ENCODE measurements around the gene RPL27. TPM values are rescaled to one million over a fixed set of nuclear protein-coding genes. Genes with fewer than 3 reads are reported as not detected.

The RPL27 gene
- total RNA-seq, 3 donors from 2014 or later: 459 to 804 (median 648) TPM

DNA sequence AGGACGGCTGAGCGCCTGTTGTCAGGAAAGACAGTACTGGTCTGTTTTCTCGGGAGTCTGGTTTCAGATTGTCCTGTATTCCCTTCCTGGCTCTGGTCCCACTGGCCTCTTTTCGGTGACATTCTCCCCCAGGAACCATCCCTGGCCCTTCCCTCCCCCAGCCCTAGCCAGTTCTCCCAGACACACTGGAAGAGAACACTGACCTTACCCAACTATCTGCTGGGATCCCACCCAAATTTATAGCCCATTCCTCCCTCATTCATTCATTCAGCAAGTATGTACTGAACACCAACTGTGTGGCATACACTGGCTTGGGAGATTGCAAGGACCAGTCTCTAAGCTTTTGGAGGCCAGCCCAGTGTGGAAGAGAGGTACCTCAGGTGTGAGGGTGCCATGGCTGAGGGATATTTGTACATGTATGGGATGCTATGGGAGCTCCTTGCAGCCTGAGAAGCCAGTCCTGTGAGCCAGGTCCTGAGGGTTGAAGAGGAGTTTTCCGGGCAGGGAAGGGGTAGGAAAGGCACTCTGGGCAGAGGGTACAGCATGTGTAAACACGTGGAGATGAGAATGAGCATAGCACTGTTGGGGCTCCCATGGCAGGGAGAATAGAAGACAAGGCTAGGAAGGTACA, 32.0 kb downstream of the RPL27 start:
- TF ChIP-seq, protein P1, sequence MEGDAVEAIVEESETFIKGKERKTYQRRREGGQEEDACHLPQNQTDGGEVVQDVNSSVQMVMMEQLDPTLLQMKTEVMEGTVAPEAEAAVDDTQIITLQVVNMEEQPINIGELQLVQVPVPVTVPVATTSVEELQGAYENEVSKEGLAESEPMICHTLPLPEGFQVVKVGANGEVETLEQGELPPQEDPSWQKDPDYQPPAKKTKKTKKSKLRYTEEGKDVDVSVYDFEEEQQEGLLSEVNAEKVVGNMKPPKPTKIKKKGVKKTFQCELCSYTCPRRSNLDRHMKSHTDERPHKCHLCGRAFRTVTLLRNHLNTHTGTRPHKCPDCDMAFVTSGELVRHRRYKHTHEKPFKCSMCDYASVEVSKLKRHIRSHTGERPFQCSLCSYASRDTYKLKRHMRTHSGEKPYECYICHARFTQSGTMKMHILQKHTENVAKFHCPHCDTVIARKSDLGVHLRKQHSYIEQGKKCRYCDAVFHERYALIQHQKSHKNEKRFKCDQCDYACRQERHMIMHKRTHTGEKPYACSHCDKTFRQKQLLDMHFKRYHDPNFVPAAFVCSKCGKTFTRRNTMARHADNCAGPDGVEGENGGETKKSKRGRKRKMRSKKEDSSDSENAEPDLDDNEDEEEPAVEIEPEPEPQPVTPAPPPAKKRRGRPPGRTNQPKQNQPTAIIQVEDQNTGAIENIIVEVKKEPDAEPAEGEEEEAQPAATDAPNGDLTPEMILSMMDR (IDR thresholded peaks at IDR 0.05): no peak
- no peak for DNase-seq
- H3K4me1 ChIP-seq (ENCODE audit: low read depth): no peaks in the 10 kb centered on the region
- no peaks in the 10 kb centered on the region for H3K36me3 ChIP-seq (ENCODE audit: low read depth)
- intact Hi-C loops (cut with DNase I, micrococcal nuclease): no loop called here
- ATAC-seq: no peak
- H3K4me3 ChIP-seq: no peak overlapping the region
- H3K9me3 ChIP-seq: no peaks in the 10 kb centered on the region

DNA sequence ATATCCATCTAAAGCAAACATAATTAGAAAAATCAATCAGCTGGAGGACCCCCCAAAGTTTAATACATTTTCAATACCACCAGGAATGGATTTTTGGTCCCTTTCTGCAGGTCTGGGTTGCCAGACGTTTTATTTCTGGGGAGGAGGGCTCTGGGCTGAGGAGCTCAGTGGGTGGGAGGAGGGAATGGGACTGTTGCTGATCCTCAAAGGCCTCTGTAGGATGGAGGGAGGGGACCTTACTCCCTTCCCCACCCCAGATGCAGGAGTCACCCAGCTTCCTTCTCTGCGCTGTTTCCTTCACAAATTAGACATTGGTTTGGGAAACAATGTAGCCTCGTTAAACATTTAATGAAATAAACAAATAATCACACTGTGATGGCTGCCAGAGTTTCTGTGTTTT, 33.4 kb downstream of the RPL27 start:
- Histone ChIP-seq H3K9me3 (no peaks in the 10 kb centered on the region), H3K4me1 (ENCODE audit: low read depth) (no peaks in the 10 kb centered on the region), H3K36me3 (ENCODE audit: low read depth) (no peaks in the 10 kb centered on the region), H3K4me3 (no peak overlapping the region)
- ATAC-seq (no peak), DNase-seq (no peak)
- TF ChIP-seq, protein P1 (IDR thresholded peaks at IDR 0.05): no peak
- intact Hi-C loops (cut with DNase I, micrococcal nuclease): no loop called here

DNA sequence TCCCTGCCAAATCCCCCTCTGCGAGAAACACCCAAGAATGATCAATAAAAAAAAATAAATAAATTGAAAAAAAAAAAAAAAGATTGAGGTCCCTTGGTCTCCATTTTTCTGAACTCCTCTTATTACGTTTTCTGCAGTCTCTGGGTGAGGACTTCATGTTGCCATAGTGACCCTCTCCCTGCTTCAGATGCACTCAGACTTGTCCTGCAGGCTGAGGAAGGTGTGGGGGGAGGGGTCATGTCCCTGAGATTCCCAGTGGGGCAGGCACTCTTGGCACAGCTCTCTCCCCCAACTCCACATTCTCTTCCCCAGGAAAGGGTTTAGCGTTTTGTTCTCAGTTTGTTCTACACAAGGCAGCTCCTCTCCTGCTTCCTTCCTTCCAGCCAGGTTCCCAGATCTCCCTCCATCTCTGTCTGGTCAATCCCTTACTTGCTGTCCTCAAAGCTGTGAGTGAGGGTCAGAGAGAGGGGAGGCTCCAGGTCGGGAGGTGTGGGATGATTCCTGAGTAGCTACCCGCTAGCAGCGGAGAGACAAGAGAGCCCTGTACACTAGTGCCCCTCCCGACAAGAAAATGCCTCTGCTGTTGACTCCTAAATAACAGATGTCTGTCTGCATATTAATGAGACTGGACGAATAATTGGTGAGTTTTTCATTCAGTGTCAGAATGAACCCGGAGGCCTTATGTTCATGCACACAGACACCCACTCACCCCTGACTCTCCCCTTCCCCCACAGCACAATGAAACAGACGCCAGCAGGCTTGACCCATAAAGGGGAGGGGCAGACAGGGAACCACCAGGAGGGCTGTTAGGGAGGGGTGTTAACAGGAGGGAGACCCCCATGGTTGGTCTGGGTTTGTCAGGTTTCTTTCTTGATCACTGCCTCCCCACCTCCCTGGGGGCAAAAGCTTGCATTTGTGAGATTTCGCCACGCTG, 36.0 kb downstream of the RPL27 start:
- no peaks in the 10 kb centered on the region for H3K4me1 ChIP-seq (ENCODE audit: low read depth)
- ATAC-seq: no peak
- H3K4me3 ChIP-seq: no peak overlapping the region
- no peak for DNase-seq
- intact Hi-C loops (cut with DNase I, micrococcal nuclease): no loop called here
- no peaks in the 10 kb centered on the region for H3K36me3 ChIP-seq (ENCODE audit: low read depth)
- no peaks in the 10 kb centered on the region for H3K9me3 ChIP-seq
- TF ChIP-seq, protein P1 (IDR thresholded peaks at IDR 0.05): no peak

DNA sequence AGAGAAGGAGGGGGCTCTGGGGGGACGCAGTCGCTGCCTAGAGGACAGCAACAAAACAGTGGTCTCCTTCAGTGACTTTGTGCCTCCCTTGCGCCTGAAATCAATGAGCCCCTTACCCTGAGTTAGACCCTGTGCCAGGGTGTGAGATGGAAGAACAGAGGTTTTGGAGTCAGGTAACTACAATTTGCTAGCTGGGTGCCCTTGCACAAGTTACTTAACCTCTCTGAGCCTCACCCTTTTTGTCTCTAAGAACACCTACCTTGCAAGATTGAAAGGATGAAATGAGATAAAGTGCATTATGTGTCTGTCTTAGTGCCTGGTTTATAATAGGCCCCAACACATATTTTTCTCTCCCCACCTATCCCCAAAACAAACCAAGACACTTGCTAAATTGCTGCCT, 36.7 kb downstream of the RPL27 start:
- no peak for DNase-seq
- Histone ChIP-seq H3K36me3 (ENCODE audit: low read depth) (no peaks in the 10 kb centered on the region), H3K4me1 (ENCODE audit: low read depth) (no peaks in the 10 kb centered on the region), H3K4me3 (no peak overlapping the region), H3K9me3 (no peaks in the 10 kb centered on the region)
- intact Hi-C loops (cut with DNase I, micrococcal nuclease): no loop called here
- ATAC-seq: no peak
- TF ChIP-seq, protein P1 (IDR thresholded peaks at IDR 0.05): no peak

DNA sequence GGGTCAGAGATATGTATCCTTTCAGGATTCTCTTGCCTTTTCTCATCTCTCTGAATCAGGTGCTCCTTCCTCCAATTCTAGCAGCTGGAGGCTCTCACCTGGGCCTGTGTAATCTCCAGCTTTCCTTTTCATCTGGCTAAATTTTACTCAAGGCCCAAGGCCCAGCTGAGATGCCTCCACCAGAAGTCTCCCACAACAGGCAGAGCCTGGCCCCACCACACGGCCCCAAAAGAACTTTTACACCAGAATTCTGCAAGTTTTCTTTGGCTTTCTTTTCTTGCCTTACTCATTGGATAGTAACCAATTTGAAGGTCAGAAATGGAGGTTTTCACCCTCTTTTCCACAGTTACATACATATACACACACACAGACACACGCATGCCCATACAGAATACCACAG, 41.4 kb downstream of the RPL27 start:
- Histone ChIP-seq H3K4me1 (ENCODE audit: low read depth) (no peaks in the 10 kb centered on the region), H3K9me3 (no peaks in the 10 kb centered on the region), H3K36me3 (ENCODE audit: low read depth) (no peaks in the 10 kb centered on the region), H3K4me3 (no peak overlapping the region)
- ATAC-seq (no peak), DNase-seq (no peak)
- intact Hi-C loops (cut with DNase I, micrococcal nuclease): no loop called here
- TF ChIP-seq, protein P1 (IDR thresholded peaks at IDR 0.05): no peak

Data from mucosa of descending colon (tissue), 3 donors.